ENCODE data around the gene SUSD6.
"Not testable (repeated sequence)": the region's sequence is repeated elsewhere in the genome, so short reads cannot be mapped to it uniquely, and the experiment has no call there.

Gene SUSD6

DNA sequence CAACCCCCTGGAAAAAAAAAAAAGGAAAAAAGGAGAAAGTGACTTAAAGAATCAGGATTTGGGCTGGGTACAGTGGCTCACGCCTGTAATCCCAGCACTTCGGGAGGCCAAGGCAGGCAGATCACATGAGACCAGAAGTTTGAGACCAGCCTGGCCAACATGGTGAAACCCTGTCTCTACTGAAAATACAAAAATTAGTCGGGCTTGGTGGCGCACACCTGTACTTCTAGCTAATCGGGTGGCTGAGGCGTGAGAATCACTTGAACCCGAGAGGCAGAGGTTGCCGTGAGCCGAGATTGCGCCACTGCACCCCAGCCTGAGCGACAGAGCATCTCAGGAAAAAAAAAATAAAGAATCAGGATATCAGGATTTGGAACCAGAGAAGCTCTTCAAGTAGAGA, 36.2 kb downstream of the SUSD6 start:
- DNase-seq (ENCODE audit: low spot score); FAIRE-seq: not testable (repeated sequence)

DNA sequence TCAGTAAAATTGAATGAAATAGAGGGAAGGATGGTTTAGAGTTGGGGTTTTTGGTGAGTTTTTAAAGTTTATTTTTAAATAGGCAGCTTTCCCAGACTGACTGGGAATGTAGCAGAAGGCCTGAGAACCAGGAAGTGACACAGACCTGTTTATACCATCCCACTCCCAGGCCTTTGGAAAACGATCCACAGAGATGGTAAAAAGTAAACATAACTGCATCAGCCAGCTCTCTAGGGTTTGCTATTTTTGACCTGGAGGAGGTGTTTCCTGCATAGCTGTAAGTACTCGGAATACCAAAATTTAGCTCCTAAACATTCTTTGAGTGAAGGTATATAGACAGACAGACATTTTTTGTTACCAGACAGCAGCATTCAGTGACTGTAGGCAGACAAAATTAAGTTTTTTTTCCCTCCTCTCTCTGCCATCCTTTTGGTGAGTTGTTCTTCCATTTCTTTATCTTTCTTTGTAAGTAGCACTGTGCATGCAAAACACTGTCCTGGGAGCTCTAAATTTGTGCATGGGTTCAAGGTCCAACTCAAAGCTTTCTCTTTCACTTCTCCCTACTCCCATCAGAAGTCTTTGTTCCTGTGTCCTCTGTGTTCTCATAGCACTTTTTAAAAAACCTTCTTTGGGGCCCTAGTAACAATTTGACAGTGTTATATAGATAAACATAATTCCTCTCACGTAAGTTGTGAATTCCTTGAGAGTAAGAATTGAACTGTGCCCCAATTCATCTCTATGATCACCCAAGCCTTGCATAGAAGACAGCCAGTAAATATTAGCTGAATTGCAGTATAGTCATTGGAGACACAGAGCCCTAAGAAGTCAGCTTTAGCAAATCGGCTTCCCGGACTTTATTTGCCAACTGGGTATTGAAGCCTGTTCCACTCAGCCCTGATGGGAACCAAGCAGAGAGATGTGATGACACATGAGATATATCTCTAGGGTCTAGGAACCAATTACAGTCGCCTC, 37.4 kb downstream of the SUSD6 start:
- FAIRE-seq: no peak
- DNase-seq (ENCODE audit: low spot score): peak; percentile 66

DNA sequence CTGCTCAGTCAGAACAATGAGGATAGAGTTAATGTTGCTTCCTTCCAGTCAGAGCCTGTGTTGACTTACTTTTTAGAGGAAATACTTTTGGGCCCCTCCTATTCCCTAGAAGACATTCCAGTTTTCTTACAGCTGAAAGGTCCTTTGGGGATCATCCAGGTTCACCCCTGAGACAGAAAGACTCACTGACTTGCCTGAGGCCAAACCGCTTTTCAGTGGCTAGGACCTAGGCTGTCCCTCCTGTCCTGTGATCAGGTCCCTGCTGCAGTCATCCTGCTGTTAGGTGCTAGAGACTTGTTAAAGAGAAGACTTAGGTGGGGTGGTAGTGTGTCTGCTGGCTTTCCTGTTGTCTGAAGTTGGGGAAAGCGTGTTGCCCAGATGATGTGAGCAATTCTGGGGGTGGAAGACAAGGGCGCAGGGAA, 39.6 kb downstream of the SUSD6 start:
- DNase-seq (ENCODE audit: low spot score): no peak
- peak; percentile 82 for FAIRE-seq

DNA sequence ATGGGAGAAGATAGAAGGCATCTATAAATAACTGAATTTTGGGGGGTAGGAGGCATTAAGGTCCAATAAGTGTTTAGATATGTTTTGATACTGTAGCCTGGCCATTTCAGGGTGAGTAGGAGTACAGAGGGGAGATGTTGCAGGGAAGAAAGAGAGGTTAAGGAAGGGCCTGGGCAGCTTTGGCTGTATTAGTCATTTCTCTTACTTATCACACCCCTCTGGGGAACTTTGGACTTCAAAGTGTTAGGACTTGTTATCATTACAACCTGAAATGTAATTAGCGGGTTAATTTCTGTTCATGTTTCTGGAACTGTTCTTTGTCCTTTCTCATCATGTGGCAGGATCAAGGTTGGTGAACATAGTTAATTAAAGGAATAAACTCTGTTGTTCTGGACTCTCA, 40.3 kb downstream of the SUSD6 start:
- DNase-seq (ENCODE audit: low spot score) (no peak), FAIRE-seq (no peak)

DNA sequence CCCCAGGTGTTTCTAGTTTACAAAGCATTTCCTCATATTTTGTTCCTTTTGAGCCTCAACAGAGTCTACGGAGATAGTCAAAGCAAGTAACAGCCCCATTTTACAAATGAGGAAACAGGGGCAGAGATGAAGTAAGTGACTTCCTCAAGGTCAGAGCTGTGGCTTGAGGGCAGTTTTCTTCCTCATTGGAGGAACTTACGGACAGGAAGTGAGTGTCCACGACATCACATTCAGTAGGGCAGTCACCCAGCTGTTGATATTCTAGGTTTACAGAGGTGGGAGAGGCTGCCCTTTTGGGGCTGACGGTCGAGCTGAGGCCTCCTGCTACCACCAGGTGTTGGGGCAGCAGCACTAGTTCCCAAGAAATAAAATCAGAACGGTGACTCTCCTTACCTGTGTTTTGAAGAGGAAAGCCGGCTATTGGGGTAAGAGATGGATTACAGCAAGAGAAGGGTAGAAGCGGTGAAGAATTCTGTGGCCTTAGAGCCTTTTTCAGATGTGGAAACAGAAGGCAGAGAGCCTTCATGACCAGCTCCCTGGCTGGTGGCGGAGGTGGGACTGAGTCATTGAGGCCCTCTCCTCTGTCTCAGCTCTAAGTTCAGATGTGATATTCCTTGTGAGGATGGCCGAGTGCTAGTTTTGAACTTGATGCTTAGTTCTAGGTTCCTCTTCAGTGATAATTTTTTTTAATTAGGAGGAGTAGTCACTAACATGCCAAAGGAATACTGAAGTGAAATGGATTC, 41.7 kb downstream of the SUSD6 start:
- FAIRE-seq (no peak), DNase-seq (ENCODE audit: low spot score) (no peak)

DNA sequence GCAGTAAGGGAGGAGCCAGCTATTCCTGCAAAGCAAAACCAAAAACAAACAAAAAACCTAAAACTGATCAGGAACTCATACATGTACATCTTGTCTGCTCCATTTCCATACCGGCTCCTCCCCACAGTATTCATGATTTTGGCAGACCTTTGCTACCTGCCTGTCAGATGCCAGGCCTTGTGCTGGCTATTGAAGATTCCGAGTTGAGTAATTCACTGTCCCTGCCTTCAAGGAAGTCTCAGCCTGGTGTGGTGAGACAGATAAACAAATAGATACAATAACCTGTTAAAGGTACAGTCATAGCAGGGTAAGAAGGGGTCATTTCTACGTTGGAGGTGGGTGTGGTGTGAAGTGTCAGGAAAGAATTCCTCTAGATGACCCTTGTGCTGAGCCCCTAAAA, 42.7 kb downstream of the SUSD6 start:
- no peak for FAIRE-seq
- DNase-seq (ENCODE audit: low spot score): no peak

DNA sequence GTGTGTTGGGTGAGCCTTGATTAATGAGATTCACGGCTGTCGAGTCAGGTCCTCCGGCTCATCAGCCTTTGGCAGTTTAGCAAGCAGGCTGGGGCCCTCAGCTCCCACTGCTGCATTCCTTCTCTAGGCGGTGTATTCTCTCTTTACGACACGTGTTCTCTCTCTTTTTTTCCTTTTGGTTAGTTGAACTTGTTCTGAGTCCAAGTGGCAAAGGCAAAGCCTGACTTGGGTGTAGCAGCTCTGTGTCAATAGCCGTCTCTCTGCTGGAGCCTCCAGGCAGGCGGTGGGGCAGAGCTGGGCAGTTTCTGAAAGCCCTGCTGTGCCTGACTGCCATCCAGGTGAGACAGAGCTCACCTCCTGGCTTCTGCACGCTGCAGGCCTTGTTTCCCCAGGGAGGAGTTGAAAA, 46.6 kb downstream of the SUSD6 start:
- no peak for FAIRE-seq

DNA sequence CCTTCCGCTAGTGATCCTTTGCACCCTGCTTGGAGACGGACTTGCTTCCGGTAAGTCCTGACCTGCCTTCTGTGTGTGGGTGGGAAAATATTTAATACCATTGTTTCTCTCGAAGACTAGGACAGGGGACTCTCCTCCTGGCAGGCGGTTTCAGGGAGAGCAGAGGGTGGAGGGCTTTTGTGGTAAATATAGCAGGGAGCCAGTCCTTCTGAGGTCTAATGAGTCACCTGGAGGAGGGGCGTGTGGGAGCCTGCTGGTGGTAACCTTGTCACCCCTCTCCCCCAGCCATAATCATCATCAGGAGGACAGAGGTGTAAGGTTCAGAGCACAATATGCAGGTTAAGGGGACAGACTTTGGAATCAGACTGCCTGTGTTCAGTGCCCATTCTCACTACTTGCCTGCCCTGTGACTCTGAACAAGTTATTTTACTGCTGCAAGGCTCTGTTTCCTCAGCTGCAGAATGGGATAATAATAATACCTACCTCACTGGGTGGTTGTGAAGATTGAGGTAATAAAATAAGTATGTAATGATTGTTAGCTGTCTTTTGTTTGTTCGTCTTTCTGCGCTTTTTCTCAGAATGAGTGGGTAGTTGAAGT, 47.4 kb downstream of the SUSD6 start:
- FAIRE-seq: peak; percentile 63

More for the DNA sequence above, 46.6 kb downstream of the SUSD6 start:
- DNase-seq (ENCODE audit: low spot score): peak; percentile 72

DNA sequence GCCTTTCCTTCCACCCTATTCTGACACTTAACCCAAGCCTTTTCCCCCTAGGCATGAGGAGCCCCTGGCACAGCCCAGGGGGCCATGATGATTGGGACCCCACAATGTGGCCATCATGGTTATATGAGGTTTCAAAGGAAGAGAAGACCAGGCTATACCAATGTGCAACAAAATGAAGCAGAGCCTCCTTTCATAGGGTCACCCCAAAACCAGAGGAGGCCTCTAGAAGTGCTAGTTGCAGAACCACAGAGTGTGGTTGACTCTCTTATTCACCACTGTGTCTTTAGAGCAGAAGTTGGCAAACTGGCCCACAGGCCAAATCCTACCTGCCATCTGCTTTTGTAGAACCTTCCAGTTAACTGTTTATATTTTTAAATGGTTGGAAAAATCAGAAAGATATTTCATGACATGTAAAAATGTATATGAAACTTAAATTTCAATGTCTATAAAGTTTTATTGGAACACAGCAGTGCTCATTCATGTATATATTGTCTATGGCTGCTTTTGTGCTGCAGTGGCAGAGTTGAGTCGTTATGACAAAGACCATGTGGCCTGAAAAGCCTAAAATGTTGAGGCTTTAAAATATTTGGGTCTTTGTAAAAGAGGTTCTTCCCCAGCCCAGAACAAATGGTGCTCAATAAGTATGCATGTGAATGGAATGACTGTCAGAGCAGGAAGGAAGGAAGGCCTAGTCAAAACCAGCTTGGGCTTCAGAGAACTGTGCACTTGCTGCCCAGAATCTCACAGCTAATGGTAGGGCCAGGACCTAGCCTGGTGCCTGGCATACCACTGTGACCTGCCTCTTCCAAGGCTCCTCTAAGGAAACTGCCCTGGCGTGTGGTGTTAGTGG, 49.2 kb downstream of the SUSD6 start:
- FAIRE-seq: no peak
- DNase-seq (ENCODE audit: low spot score): no peak

More for the DNA sequence above, 47.4 kb downstream of the SUSD6 start:
- peak; percentile 89 for DNase-seq (ENCODE audit: low spot score)

DNA sequence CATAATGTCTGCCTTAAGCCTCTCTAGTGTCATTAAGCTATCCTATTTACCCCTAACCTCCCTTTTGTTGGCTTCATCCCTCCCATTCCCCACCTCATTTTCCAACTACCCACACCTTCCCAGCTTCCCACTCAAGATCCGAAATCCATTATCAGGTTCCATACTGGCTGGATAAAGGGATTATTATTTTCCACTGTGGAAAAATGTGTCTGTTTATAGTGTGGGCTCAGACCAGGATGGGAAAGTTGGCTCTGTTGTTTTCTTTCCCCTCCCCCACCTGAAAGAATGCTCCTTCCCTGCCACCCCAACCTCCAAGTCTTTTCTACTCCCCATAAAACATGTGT, 49.8 kb downstream of the SUSD6 start:
- DNase-seq (ENCODE audit: low spot score) (no peak), FAIRE-seq (peak; percentile 61)

DNA sequence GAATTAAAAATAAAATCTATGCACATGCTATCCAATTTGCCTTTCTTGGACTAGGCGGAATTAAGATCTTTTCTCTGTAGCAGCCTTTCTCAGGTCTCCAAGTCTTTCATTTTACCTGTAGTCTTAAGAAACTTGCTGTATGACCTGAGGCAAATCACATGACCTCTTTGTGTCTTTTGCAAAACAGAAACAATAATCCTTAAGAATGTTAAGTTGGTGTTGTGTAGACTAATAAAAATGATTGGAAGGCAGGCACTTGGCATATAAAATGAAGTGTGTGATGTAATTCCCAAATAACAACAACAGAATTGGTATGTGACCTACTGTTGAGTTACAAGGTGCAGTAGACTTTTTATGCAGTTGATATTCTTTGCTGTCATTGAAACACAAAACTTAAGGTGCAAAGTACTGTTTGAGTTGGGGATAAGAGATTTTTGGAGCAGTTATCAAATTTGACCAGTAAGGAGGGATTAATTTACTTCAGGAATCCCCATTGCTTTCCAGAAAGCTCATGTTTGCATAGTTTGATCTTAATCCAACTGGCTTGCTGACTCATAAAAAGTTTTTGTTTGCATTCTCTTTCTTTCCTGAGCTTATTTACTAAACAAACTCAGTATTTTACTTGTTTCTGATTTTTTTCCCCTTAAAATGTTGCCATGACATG, 51.4 kb downstream of the SUSD6 start:
- FAIRE-seq: no peak
- no peak for DNase-seq (ENCODE audit: low spot score)

DNA sequence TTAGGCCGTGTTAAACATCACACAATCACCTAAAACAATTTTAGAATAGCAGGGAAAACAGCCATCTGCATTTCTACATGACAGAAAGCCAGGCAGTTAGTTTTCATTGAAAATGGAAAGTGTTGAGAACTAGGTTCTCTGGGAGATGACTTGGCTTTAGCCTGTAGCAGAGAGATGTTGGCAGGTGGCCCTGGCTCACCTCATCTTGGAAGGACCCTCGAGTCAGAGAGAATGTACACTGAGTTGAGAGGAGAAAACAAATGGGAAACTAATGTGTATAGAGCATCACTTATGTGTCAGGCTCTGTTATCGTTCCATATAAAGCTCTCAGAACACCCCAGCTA, 51.9 kb downstream of the SUSD6 start:
- FAIRE-seq: no peak
- DNase-seq (ENCODE audit: low spot score): no peak

DNA sequence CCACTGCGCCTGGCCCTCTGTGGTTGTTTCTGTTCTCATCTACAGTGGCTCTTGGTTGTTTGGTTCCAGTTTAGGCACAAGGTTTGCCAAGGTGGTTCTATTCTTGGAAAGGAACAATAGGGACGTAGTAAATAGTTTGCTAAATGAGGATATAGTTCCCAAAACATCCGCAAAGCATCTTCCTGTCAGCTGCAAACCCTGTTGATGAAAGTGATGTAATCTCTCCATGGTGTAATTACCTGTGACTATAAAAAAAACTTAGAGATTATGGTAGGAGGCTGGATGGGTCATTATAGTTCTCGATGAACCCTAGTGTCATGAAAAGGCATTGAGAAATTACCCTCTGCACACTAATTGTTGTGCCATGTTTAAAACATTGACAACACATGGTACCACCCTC, 52.9 kb downstream of the SUSD6 start:
- FAIRE-seq (no peak), DNase-seq (ENCODE audit: low spot score) (no peak)

DNA sequence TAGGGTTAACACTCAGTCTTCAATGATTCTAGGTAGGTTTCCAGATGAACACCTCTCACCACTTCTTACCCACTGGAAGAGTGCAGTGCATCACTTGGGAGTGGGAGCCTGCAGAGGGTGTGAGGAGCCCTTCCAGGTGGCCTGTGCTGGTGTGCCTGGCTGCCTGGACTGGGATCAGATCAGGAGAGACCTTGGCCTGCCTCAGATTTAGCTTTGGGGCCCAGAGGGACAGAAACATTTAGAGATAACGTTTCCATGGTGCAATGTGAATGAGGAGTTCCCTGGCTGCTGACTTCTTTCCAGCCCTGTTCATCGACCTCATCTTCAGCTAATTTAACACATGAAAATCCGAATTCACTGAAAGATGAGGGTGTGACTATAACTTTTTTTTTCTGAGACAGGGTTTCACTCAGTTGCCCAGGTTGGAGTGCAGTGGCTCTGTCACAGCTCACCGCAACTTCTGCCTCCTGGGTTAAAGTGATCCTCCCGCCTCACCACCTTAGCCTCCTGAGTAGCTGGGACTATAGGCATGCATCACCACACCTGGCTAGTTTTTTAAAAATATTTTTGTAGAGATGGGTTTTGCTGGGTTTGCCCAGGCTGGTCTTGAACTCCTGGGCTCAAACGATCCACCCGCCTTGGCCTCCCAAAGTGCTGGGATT, 53.6 kb downstream of the SUSD6 start:
- FAIRE-seq (no peak), DNase-seq (ENCODE audit: low spot score) (no peak)

DNA sequence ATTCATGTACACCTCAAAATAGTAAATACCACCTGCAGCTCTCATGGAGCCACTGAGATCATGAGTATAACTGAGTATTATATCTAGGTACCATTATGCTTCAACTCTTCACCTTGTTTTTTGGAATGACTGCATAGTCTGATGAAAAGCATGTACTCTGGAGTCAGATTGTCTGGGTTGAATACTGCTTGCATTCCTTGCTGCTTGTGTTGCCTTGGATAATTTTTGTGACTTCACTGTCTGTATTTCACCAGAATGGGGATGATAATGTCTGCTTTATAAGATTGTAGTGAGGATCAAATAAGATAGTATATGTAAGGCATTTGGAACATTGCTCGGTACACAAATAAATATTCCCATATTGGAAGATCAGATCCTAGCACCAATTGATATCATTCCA, 54.2 kb downstream of the SUSD6 start:
- FAIRE-seq: no peak

DNA sequence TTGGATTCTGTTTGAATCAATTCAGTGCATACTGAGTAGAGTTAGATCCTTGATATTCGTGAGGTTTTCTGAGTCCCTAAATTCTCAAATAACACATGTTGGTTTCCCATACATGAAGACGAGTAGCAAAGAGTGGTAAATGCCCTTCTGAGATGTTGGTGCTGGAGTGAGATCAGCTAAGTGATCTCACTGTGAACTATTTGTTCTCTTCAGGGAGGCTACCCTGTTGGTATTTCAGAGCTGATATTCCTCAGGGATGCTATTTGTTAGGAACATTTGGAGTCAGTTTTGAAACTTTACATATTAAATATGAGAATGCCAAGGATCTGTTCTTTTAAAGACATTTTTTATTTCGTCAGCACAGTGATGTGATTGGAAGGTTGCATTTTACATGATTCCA, 54.7 kb downstream of the SUSD6 start:
- DNase-seq (ENCODE audit: low spot score): no peak
- FAIRE-seq: no peak

More for the DNA sequence above, 54.2 kb downstream of the SUSD6 start:
- DNase-seq (ENCODE audit: low spot score): no peak

DNA sequence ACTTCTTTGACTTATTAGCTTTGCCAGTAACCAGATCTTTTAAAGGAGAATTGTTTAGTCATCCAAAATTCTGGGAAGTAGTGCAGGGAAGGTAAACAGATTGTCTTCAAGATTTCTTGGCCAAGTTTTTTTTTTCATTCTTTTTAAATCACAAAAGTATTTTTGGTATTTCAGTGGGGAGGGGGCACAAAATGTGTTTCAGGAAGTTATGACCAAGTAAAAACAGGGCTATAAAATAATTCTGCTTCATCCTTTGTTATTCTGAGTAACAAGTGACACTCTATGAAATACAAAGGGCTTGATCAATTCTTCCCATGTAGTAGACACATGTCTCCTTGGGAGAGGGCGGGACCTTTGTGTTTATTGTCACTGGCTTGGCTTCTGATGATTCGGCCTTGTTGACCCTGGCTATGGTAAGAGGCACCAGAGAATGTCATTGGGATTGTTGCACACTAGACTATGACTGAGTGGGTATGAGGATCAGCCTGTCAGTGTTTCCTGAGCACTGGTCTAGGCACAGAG, 55.4 kb downstream of the SUSD6 start:
- FAIRE-seq: no peak

DNA sequence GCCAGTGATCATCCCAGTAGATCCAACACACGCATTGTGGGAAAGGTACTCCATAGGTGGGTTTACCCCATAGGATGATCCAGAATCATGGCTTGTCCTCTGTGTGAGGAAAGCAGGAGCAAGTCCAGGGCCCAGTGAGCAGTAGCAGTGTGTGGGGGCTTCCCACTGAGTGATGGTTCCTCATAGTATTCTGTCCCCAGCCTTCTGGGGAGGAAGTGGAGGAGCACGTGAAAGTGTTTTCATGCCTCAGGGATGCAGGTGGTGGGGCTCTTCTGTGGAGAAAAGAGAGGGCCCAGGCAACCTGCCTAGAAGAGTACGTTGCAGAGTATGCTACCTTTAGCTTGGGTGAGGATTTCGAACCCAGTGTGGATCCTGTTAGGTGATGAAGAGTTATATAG, 56.5 kb downstream of the SUSD6 start:
- no peak for DNase-seq (ENCODE audit: low spot score)
- peak; percentile 23 for FAIRE-seq

More for the DNA sequence above, 55.4 kb downstream of the SUSD6 start:
- DNase-seq (ENCODE audit: low spot score): peak; percentile 58

DNA sequence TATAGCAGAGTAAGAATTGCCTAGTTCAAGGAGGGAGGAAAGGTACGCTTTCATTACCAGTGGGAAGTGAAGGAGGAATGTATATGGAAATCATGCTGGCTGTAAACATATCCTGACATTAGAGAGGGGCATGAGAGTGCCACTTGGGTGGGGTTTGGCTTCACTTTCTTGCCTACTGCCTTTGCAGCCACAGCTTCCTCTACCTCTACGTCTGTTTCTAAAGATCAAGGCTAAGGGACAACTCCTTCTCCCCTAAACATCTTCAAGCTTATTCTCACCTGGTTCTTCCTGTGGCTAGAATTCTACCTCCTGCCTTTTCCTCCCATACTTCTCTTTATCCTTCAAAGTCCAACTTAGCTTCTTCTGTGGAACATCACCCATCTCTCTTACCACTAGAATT, 58.0 kb downstream of the SUSD6 start:
- FAIRE-seq (no peak), DNase-seq (ENCODE audit: low spot score) (no peak)

DNA sequence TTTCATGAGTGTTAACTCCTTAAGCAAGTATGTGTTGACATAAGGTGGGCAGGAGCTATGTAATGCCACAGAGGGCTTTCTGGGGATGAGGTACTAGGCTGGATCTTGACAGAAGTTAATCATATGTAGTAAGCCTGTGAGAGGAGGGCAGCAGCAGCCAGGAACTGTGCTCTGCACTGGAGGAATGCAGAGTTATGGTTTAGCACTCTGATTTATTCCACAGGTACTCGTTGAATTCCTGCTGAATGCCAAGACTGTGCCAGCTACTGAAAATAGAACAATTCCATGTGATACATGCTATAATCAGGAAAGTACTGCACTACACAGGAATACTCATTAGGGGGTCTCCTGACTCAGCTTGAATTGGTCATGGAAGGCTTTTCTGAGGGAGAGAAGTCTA, 58.7 kb downstream of the SUSD6 start:
- FAIRE-seq (no peak), DNase-seq (ENCODE audit: low spot score) (no peak)

Data from urothelium cell line (cell line).